ENCODE data around the gene APCDD1L. TPM values are rescaled to one million over a fixed set of nuclear protein-coding genes. Genes with fewer than 3 reads are reported as not detected.

APCDD1L gene
- total and polyA plus RNA-seq, 2 of the 8 experiments (the other 6 are each of a cell fraction or from before 2014, with no cell fraction given), result 0.83 to 3.1 TPM

DNA sequence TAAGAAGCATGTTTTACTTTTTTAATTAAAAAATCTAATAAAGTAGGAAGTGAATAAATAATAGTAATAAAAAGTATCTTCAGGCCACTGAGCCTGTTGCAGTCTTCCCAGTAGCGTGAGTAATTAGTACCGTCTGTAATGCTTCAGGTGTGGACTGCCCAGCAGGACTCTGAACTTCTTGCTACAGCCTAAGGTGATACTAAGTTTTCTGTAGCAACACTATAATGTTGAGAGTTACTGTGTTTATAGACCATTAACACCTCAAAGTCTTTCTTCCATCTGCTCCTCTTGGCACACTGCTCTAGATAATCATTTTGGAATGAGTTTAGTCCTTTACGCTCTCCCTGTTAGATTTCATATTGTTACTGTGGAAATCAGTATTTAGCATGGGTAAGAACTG, 97.8 kb downstream of the APCDD1L start (continued):
- TF ChIP-seq CHD7 (IDR thresholded peaks at IDR 0.05; ENCODE audit: insufficient replicate concordance, low read length) (no peak), NRF1 (IDR thresholded peaks at IDR 0.05; ENCODE audit: low read depth, low read length) (no peak), EP300 (IDR thresholded peaks at IDR 0.05; ENCODE audit: borderline replicate concordance in 1 of 2, low read depth in 2 of 2, low read length in 2 of 2) (no peak), CBX5 (IDR thresholded peaks at IDR 0.05; ENCODE audit: low read depth, low read length) (no peak), CEBPB (IDR thresholded peaks at IDR 0.05; ENCODE audit: low read depth, low read length) (no peak), CHD1 (IDR thresholded peaks at IDR 0.05; ENCODE audit: low read depth, low read length) (no peak)
